Endothelial cell of umbilical vein (primary cell): Measurements from ENCODE around the gene TDRD9.

Source experiments
- CTCF ChIP-seq, 2 donors: IDR thresholded peaks; 1 replicate in 1 of 2; 2 replicates in 1 of 2; pipeline ENCODE4 v1.5.1; 2011; ENCODE audit warnings: low read length in 2 of 2, mild to moderate bottlenecking in 2 of 2, moderate library complexity in 2 of 2, control low read depth in 1 of 2, inconsistent platforms in 1 of 2, low read depth in 1 of 2; ENCODE audit not compliant: insufficient read depth in 1 of 2; ENCODE audit errors: extremely low read depth in 1 of 2
- JUN ChIP-seq: IDR thresholded peaks from 2 replicates; pipeline ENCODE4 v1.6.1; 2011; ENCODE audit warnings: borderline replicate concordance, low read depth; ENCODE audit not compliant: insufficient read length, insufficient read depth
- MYC ChIP-seq: IDR thresholded peaks from one replicate; pipeline ENCODE4 v1.6.1; 2011; ENCODE audit warnings: mild to moderate bottlenecking, low read depth, low read length
- POLR2A ChIP-seq: IDR thresholded peaks from 2 replicates; pipeline ENCODE4 v1.6.1; 2012; ENCODE audit warnings: low read depth, mild to moderate bottlenecking, control low read depth, low read length
- POLR2AphosphoS5 ChIP-seq: IDR thresholded peaks from 2 replicates; pipeline ENCODE4 v1.6.1; 2012; ENCODE audit warnings: low read depth, mild to moderate bottlenecking, control low read depth, low read length, moderate library complexity; ENCODE audit not compliant: insufficient read depth

- TF ChIP-seq CTCF (IDR thresholded peaks at IDR 0.05; ENCODE audit: extremely low read depth in 1 of 2, insufficient read depth in 1 of 2, low read depth in 1 of 2, low read length in 2 of 2) (peak; percentile 100), POLR2AphosphoS5 (no peak), POLR2A (no peak), MYC (no peak), JUN (no peak)
Measured at GRCh38 chr14:104078031-104078455, 149.8 kb downstream of the TDRD9 start.
